RKO (cell line): ENCODE results near the gene RAB11FIP3.
"Not testable (repeated sequence)": the region's sequence is repeated elsewhere in the genome, so short reads cannot be mapped to it uniquely, and the experiment has no call there.

ENCODE experiments used
- DNase-seq: peaks from one replicate; pipeline ENCODE4 v3.0.0-alpha.2; 2016; ENCODE audit warnings: low spot score

RAB11FIP3 gene

DNA sequence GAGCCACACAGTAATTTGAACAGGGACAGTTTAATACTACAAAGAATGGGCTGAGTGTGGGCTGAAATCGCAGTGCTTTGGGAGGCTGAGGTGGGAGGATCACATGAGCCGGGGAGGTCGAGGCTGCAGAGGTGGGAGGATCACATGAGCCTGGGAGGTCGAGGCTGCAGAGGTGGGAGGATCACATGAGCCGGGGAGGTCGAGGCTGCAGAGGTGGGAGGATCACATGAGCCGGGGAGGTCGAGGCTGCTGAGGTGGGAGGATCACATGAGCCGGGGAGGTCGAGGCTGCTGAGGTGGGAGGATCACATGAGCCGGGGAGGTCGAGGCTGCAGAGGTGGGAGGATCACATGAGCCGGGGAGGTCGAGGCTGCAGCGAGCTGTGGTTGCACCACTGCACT, 69.2 kb downstream of the RAB11FIP3 start:
- DNase-seq, result not testable (repeated sequence)

DNA sequence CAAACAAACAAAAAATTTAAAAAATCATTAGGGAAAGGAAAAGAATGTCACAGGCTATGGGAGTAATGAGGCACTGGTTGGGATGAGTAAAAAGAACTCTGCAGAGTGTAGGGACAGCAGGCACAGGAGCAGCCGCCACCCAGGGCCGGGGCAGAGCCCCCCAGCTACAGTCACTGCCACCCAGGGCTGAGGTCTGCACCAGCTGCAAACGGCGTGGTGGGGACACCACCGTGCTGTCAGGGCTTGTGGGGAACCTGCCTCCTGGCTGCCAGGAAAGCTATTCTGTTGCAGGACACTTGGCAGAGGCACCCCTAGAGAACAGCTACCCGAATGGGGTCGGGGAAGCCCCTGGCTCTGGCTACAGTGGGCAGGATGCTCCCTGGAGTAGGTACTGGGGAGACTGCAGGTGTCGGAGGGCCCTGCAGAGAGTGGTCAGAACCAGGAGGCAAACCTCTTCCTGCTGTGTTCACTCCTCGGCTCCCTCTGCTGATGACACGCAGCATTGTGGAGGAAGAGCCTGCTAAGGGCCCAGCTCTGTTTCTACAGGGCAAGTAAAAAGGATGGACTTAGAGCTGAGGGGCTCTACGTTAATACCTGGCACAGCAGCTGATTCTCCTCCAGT, 69.8 kb downstream of the RAB11FIP3 start:
- DNase-seq, result peak; percentile 39

DNA sequence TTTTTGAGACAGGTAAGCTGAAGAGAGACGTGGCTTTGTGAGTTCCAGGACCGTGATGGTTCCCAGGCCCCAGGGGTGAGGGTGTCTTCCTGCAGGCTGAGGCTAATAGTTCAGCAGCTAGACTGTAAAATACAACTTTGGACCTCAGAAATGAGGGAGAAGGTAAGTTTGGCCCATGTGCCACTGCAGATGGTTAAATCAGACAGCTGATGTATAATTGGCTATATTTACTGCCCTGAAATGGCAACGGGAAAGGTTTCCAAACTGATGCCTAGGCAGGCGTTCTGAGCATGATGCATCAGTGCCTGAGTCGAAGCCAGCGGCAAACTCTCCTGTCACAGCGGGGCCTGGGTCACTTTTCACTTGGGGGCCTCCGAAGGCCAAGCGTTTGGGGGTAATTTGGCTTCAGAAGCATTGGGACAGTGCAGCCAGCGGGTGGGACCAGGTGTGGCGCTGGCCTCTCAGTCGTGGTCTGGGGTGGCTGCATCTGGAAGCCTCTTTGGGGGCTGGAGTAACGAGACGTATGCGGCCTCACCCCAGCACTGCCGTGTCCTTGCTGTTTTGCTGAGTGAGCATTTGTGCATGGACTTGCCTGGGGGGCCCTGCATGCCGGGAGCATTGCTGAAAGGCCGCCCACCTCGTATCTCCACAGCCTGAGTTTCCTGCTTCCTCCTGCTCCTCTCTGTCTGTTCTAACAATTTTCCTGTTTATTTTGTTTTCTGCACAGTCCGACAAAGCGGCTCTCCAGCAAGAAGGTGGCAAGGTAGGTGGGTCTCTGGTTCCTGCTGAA, 70.8 kb downstream of the RAB11FIP3 start:
- DNase-seq, result no peak

DNA sequence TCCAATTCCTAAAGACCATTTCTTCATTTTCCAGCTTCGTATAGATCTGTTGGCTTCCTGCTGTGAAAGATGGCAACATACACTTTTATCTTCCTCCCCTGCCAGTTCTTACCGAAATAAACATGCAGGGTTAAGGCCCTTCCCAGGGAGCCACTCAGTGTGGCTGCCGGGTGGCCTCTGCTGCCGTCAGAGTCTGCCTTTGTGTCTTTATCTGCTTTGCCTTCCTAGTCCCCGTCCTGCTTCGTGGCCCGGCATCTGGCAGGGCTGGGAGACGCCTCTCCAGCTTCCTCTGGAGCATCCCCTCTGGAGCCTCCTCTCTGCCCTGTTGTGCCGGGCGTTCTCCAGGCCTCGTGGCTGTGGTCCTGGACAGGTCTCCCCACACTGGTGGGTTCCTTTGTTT, 71.8 kb downstream of the RAB11FIP3 start:
- DNase-seq, result no peak

DNA sequence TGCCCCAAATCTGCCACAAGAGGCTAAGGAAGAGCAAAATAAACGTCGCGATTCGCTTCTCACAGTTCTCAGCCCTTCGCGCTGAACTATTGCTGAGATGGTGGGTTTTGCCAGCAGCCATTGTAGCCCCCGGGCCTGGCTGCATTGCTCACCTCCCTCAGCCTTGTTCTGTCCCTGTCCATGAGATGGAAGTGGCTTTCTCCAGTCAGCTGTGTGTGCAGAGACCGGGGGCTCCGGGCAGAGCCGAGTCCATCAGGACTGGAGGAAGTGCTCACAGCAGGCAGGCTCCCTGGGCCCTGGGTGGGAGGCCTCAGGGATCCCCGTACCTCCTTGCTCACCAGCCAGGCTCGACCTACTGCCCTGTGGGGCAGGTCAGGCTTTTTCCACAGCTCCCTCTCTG, 74.5 kb downstream of the RAB11FIP3 start:
- no peak for DNase-seq

GRCh38 chr16:500709-501108, 75.3 kb downstream of the RAB11FIP3 start:
- no peak for DNase-seq

- no peak for DNase-seq
These were observed 76.9 kb downstream of the RAB11FIP3 start for GRCh38 chr16:502179-502943.

DNA sequence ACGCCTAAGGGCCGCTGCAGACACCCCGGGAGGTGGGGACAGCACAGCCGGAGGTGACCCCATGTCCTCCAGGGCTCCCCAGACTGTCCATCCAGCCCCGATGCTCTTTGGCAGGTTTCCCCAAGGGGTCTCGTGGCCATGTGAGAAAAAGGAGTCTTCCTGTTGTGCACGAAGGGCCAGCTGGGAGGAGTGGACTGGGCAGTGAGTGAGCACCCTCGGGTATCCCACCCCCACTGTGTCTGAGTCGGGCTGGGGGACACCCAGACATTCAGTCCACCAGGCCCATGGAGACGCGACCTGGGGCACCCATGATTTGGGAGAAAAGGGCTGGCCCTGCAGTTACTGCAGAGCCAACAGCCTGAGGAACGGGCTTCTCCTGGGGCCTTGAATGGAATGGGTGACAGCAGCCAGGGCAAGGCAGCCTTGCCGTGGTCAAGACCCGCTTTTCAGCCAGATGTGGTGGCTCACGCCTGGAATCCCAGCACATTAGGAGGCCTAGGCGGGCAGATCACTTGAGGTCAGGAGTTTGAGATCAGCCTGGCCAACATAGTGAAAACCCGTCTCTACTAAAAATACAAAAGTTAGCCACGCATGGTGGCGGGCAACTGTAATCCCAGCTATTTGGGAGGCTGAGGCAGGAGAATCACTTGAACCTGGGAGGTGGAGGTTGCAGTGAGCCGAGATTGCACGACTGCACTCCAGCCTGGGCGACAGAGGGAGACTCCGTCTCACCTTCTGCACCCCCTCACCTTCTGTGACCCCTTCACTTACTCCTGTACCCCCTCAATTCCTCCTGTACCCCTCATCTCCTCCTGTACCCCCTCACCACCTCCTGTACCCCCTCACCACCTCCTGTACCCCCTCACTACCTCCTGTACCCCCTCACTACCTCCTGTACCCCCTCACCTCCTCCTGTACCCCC, 78.0 kb downstream of the RAB11FIP3 start:
- DNase-seq, result no peak

GRCh38 chr16:505479-506245, 80.2 kb downstream of the RAB11FIP3 start:
- no peak for DNase-seq

GRCh38 chr16:506246-506546, 80.7 kb downstream of the RAB11FIP3 start:
- DNase-seq, result no peak

- not testable (repeated sequence) for DNase-seq
These were observed 82.1 kb downstream of the RAB11FIP3 start for GRCh38 chr16:507527-507926.

GRCh38 chr16:507996-508395, 82.5 kb downstream of the RAB11FIP3 start:
- DNase-seq, result no peak

DNA sequence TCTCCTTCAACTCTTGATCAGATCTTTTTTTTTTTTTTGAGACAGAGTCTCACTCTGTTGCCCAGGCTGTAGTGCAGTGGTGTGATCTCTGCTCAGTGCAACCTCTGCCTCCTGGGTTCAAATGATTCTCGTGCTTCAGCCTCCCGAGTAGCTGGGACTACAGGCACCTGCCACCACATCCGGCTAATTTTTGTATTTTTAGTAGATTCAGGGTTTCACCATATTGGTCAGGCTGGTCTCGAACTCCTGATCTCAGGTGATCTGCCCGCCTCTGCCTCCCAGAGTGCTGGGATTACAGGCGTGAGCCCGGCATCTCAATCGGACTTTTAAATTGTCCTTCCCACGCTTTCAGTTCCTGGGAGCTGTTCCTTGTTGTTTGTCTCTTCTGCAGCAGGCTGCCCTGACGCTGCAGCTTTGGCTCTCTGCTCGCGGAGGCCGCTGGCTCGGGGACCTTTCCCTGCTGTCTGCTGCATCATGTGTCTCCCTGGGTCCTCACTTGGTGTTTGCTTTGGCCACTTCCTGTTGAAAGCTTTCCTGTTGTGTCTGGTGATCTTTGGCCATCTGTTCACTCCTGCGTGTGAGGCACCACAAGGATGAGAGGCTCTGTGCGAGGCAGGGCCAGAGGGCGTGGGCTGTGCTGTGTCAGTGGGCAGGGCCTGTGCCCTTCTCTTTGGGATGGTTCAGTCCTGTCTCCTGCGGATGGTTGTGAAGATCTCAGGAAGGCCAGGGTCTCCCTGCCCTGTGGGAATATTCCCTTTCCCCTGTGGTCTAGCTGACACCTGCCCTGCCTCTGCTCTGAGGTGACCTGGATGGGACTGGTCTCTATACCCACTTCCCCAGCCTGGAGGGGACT, 83.7 kb downstream of the RAB11FIP3 start:
- no peak for DNase-seq

- DNase-seq, result no peak
These were observed 84.8 kb downstream of the RAB11FIP3 start for GRCh38 chr16:510066-510825.

DNA sequence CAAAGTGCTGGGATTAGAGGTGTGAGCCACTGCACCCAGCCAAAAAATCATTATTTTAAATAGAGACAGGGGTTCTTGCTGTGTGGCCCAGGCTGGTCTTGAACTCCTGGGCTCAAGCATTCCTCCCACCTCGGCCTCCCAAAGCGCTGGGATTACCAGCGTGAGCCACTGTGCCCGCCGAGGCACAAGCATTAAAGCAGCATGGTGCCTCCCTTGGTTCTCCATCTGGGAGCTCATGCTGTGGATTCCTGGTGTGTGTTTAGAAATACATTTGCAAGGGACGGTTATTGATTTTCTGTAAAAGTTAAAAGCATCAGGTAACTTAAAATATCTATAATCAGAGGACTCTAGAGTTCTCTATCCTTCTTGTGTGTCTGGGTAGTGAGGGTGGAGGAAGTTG, 87.4 kb downstream of the RAB11FIP3 start:
- no peak for DNase-seq

DNA sequence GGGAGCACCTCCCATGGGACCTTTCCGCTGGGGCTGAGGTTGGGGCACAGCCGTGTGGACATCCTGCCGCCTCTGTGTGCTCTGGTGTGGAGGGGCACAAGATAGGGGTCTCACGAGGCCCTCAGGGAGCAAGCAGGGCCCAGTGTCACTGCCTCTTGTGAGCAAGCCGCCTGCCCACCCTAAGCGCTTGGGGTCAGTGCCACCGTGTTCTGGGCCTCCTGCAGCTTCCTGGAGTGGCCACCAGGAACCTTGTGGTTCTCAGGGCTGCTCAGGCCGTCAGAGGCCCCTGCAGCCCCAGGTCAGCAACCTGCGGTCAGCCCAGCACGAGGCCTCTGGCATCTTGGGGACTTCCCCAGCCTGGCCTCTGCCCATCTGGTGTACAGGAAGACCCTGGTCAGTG, 88.5 kb downstream of the RAB11FIP3 start:
- DNase-seq, result no peak

DNA sequence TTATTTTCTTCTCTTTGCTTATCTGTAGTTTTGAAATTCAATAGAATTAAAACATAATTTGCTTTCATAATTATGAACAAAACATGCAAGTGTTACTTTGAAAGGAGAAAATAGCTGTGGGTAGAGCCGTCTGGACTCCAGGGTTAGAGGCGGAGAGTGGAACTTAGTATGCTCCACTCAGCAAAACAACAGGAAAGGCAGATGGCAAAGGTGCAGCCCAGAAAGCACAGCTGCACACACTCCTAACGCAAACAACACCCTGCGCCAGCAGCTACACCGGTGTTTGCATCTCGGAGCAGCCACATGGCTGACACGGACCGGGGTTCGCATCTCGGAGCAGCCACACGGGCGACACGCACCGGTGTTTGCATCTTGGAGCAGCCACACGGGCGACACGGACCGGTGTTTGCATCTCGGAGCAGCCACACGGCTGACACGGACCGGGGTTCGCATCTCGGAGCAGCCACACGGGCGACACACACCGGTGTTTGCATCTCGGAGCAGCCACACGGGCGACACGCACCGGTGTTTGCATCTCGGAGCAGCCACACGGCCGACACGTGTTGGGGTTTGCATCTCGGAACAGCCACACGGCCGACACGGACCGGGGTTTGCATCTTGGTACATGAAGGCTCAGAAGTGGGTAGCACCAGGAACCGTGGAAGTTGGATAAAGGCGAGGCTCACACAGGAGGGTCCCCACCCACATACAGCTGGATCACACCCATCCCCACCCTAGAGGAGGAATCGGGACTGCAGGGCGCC, 89.9 kb downstream of the RAB11FIP3 start:
- no peak for DNase-seq

GRCh38 chr16:515939-516226, 90.4 kb downstream of the RAB11FIP3 start:
- no peak for DNase-seq

- no peak for DNase-seq
These were observed 90.9 kb downstream of the RAB11FIP3 start for GRCh38 chr16:516301-516700.
